DLD1 (cell line): Measurements from ENCODE around the gene UFC1.

ENCODE experiments used
- in situ Hi-C: cut with HindIII; loops from 2 replicates; pipeline ENCODE4 v1.10.0; 2017; ENCODE audit warnings: low sequenced_read_pairs

UFC1 gene

DNA sequence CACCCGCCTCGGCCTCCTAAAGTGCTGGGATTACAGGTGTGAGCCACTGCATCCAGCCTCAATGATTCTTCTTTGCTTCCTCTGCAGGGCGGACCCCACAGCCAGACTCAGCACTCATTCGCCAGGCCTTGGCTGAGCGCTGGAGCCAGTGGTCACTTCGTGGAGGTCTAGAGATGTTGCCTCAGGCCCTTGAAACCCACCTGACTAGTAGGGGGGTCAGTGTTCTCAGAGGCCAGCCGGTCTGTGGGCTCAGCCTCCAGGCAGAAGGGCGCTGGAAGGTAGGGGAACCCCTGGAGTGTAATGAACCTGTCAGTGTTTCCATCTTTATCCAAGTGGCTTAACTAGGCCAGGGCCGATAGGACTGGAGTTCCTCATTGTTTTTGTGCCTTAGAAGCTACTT lies 15.1 kb downstream of the UFC1 start:
- in situ Hi-C loops = no loop called here

DNA sequence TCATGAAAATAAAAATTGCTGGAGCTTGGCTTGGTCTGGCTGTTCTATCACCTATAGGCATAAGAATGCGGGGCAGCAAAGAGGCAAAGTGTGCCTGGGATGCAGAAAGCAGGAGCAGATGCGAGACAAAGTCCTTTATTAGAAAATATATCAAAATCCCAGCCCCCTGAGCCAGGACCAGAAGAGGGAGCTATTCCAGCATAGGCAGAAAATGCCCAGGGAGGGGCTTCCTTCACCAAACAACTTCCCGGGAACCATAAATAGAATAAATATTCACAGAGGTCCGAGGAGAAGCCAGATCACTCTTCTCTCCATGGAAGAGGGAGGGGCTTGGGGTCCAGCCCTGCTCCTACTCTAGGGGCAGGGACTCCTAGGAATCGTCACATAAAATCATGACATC lies 17.4 kb downstream of the UFC1 start:
- in situ Hi-C loops = no loop called here

DNA sequence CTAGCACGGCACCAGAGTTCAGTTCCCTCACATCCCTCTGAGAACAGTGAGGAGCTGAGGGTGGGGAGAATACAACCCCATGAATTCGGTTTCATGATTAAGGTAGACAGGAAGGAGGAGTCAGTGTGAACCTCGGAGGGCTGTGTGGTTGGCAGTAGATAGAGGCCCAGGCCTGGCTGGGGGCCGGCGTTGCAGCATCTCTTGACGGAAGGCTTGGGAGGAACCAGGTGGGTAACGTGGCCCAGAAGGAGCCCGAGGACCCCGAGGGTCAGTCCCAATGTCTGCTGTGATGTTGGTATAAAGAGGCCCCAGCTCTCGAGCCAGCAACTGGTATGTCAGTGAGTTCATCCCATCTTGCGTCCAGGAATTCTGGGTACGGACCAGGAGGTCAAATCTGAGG lies 17.9 kb downstream of the UFC1 start:
- in situ Hi-C loops = no loop called here

DNA sequence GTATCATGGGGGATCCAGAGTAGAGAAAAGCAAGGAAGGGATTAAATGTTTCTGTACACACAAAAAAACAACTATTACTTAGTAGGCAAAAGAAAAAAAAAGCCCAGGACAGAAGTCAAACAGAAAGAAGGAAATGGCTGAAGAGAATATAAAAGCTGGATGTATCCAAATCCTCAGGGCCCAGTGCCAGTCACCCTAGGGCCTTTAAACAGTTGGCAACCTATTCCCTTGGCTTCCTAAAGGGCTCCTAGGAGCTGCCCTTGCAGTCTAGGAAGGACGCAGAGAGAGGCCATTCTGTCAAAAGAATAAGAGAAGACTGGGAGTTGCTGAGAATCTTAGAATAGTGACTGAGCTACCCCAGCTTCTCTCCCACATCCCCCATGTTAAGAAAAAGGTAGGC lies 18.6 kb downstream of the UFC1 start:
- in situ Hi-C loops = no loop called here

DNA sequence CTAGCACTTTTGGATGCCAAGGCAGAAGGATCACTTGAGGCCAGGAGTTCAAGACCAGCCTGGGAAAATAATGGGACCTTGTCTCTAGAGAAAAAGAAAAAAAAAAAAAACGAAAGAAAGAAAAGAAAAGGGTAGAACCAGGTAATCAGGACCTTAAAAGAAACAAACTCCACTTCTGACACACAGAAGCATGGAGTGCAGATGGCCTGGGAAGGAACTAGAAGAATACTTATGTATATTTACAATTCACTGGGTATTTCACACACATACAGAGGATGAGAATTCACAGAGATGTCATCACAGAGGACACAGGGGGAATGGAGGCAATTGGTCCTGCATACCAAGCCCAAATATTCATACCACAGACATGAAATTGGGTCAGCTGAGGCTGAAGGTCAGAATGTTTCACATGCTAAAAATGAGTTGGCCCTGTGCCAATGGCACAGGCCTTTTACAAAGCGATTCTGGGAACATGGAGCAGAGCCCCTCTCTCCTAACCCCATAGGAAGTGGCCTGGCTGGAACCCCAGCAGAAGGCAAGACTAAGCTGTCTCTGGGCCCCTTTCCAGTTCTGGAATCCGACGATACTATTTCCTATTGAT lies 19.1 kb downstream of the UFC1 start:
- in situ Hi-C loops = no loop called here

DNA sequence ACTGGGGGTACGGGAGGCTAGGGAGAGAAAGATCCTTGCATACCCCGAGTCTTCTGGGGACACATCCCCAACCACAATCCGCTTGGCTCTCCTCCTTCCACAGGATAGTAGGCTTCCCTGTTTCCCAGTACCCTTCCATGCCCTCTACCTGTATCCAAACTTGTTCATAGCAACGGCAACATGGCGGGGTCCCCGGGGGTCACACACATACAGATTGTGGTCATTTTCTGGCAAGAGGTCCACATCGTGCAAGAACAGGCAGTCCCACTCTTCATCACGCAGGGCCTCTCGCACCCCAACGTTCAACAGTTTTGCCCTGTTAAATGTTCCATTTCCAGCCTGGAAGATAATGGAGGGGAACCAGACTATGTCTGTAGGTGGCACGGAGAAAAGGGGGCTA lies 19.9 kb downstream of the UFC1 start:
- in situ Hi-C loops = no loop called here

DNA sequence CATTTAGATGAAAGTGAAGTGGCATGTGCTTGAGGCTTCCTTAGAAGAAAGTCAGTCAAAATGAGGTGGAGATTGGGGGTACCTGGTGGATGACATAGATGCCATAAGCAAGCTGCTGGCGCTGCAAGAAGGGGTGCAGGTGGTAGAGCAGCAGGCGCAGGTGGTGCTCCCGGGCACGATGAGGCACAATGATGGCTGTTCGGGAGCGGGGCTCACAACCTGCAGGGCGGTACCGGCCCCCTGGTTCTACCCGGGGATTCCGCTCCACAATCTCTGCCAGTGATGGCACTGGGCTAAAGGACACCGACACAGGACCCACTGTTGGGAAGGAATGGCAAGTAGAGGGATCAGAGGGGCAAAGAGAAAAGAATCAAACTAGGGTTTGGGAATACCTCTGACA lies 21.1 kb downstream of the UFC1 start:
- in situ Hi-C loops = no loop called here

DNA sequence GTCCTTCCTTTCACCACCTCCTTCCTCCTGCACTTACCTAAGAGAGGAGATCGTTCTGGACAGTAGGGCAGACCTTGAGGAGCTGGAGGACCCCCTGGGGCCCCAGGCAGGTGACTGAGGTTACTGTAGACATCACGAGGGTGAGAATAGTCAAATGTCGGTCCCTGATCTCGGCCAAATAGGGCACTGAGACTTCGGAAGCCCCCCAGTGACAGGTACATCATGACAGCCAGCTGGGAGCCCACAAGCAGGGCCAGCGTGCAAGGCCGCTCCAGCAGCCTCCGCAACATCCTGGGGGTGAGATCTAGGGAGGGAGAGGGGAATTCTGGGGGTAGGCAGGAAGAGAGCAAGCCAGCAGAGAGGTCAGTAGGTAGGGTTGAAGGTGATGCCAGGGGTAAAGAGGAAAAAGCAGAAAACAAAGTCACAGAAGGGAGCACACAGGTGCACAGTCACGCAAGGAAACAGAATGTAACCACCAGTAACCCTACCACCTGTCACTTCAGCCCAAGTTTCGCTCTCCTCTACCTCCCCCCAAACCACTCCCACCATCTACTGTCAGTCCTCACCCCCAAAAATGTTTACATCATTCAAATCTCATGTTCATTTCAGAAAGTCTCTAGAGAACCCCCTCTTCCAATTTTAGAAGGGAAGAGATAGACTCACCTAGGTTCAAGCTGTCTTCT lies 22.1 kb downstream of the UFC1 start:
- in situ Hi-C loops = no loop called here

DNA sequence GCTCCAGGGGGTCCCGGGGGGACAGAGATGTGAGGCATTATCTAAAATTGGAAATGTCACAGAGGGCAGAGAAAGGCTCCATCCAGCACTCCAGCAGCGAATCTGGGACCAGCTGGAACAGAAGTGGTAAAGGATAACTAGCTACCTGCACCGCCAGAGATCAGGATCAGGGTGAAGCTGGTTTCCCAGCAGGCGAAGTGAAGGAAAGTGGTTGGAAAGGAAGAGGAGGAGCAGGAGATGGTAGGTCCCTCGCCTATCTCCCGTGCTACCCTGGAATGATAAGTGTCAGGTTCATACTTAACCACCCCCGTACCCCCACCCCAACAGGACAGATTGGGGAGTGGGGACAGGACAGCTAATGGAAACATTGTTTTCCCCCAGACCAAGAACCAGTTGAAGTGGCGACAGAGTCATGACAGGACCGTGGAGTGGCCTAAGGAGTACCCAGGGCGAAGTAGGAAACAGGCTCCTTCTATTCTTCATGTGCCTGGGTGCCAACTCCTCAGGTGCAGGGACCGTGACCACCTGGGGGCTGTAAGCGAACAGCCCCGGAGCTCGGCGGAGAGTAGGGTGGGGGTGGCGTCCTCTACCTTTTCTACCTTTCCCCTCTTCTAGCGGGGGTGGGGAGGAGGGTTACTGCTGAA lies 22.8 kb downstream of the UFC1 start:
- in situ Hi-C loops = no loop called here

DNA sequence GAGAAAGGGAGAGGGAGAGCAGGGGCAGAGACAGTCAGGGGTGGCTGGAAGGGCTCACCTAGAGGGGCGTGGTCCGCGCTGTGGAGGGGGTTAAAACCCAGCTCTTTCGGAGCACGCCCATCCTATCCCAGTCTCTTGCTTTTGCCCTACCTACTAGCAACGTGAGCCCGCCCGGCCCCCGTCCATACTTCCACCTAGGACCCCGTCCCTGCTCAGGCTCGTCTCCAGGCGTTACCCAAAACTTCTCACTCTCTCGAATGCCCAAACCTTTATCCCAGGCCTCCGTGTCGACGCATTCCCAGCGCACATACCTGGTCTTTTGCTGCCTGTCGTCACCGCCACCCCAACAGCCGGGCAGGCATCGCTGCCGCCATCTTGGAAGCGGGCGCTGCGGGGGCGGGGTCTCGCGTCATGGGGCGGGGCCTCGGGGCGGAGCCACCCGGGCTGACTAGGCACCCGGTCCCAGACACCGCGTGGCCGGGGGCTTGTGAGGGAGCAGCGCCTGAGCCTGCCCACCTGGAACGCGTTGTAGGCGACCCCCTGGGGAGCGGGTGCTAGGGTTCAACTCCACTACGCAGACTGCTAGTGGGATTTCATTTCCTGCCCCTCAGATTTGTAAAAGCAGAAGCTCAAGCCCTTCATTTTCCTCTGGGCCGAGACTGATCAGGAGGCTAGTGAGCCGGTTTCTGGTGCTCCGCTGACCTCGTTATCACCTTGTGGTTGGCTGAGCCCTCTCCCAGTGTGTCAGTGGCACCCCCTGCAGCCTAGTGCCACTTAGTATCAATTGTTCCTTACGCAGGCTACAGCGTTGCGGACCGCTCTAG lies 23.5 kb downstream of the UFC1 start, which contains the start of gene B4GALT3:
TSS of gene B4GALT3 (minus strand) at position 396 of the 824 bp plus-strand sequence. CDS start 1,447 bp downstream, outside the sequence.
- in situ Hi-C loops = no loop called here

DNA sequence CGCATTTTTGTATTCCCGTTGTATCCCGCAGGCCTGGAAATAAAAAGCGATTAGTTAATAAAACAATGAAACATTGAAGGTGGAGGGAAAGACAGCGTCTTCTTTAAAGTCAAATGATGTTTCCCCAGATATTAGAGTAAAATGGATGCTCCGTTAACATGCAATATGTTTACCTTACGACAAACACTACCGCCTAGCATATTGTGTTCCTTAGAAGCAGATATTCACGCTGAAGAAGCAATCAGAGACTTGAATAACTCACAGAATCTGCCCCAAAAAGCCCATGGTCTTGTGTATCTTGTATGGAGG lies 24.1 kb downstream of the UFC1 start:
- in situ Hi-C loops = no loop called here

DNA sequence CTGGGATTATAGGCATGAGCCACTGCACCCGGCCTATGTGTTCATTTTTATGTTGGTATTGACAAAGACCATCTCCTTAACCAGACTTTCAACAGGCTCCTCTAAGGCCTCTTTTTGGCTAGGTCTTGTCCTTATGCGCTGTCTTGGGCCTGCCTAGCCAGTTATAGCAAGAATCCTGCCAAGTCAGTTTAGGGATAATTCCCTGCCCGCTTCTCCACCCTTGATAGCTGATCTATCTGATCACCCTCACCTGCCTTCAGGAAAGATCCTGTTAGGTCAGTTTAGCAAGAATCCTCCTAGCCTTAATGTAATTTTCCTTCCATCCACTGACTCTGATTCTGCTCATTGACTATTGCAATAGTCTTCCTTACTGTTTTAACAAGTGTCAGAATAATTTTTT lies 25.9 kb downstream of the UFC1 start:
- in situ Hi-C loops = no loop called here

DNA sequence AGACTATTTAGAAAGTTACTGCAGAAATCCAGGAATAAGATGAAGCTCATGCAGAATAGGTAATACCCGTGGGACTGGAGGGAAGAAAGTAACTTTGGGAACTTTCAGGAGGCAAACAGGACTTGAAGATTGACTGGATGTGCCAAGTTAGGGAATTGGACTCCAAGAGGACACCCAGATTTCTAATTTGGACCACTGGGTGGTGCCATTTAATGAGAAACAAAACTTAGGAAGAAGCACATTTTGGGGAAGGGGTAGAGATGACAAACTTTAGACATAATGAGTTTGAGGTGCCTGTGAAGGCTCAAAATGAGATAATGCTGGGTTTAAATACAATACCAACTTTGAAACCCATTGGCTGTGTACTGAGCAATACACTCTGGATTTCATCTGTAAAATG lies 26.9 kb downstream of the UFC1 start:
- in situ Hi-C loops = no loop called here

DNA sequence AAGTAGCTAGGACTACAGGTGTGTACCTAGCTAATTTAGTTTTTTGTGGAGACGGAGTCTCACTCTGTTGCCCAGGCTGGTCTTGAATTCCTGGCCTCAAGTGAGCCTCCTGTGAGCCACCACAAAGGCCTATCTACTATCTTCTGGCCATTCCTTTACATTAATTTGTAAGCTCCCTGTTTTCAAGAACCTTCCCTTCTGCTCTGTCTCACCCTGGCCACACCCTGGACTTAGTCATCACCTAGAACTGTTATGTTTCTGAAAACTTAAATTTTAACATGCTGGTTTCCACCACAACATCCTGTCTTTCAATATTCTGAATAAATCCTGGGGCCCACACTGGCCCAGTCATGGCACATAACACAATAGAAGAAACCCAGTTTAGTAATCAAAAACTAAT lies 28.4 kb downstream of the UFC1 start:
- in situ Hi-C loops = no loop called here

DNA sequence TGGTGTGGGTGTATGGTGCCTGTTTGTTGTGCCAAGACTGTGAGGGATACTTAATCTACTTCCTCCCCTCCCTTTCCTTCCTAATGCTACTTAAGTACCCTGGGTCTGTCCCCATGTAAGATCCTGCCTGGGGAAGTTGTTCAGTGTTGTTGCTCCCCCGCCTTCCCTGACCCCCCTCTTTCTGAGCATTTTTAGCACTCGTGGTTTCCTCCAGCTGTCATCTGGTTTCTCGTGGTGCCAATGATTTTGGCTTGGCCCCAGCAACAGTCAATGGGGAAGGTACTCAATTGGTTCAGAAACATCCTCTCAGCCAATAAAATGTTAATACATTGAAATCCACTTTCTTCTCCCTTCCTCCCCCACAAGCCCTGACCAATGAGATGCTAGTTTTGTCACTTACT lies 31.5 kb downstream of the UFC1 start:
- in situ Hi-C loops = no loop called here

DNA sequence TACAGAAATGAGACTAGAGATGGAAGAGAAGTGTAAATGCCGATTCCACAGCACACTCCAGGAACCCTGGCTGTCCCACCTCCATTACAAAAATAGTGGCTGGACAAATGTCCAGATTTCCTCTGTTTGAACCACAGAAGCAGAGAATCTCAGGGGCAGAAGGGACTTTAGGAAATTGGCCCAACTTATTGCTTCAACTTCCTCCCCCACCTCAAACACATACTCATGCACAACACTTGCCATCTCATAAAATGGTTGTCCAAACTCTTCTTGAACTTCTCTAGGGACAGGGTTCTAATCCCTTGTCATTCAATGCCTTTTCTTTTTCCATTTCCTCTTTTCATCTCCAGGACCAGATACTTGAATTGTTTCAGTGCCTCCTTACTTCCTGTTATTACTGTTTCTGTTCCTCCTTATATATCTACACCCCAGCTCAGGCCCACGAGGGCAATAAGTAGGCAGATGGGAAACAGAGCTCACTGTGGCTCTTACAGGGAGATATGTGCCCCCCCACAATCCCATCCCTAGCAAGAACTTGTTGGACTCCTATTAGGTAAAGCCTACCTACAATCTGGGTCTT lies 32.0 kb downstream of the UFC1 start:
- in situ Hi-C loops = no loop called here

DNA sequence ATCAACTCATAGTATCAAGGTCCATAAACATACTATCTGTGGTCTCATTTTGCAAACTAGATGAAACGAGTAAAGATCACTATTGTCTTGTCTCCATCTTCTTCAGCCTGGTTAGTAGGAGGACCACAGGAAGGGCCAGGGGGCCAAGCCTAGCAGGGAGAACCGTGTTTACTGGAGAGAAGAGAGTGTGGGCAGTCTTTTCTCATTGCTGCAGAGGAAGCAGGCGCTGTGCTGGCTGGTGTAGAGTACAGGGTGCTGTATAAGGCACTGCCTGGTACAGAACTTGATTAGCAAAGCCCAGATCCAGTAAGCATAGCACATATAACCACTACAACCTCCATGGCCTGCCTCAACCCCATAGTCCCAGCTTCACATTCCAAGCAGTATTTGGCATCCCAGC lies 33.5 kb downstream of the UFC1 start:
- in situ Hi-C loops = no loop called here

DNA sequence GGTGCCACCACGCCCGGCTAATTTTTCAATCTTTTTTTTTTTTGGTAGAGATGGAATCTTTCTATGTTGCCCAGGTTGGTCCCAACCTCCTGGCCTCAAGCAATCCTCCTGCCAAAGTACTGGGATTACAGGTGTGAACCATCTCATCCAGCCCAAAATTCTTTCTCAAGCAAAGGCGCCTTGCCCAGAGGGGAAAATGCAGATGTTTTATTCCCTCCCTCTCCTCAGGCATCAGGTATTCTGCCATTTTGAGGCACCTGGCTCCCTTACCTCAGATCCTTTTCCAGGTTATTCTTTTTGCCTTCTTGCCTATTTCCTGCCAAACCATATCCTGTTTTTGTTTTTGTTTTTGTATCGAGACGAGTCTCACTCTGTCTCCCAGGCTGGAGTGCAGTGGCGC lies 34.6 kb downstream of the UFC1 start:
- in situ Hi-C loops = no loop called here

DNA sequence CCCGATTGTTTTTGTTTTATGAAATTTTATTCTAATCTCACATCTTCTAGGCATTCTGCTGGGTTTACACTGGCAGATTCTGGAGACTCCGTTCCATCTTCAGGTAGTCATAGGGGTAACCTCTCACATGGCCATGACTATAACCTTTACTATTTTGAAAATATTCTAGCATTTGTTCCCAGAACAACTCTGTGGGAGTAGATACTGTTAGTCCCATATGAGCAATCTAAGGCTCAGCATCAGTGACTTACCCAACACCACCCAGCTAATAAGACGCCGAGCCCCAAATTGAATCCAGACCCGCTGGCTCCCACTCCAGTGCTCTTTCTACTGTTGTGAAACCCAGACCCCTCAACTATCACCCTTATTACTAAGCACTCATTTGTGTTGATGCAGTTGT lies 35.3 kb downstream of the UFC1 start:
- in situ Hi-C loops = no loop called here

DNA sequence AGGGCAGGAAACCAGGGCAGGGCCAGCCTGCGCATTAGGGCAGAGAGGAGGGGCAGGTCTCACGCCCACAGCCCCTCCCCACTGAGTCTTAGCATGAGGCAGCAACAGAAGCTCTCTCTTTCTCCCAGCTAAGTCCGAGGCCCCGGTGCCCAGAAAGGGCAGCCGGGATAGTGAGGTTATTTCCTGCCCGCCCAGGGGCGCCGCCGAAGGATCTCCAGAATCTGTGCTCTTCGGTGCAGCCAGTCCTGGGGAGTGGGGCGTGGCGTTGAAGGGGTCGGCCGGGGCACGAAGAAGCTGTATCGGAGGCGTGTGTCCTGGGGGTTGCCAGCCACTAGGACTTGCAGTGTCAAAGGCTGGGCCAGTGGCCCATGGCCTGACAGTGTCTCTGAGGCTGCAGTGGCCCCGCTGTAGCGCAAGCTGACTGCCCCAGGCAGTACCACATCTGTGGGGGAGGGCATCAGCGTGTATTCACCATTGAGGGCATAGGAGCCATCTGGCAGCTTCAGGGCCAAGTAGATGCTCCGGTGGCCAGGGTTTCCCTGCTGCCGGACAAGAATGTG lies 37.3 kb downstream of the UFC1 start:
- in situ Hi-C loops = no loop called here

DNA sequence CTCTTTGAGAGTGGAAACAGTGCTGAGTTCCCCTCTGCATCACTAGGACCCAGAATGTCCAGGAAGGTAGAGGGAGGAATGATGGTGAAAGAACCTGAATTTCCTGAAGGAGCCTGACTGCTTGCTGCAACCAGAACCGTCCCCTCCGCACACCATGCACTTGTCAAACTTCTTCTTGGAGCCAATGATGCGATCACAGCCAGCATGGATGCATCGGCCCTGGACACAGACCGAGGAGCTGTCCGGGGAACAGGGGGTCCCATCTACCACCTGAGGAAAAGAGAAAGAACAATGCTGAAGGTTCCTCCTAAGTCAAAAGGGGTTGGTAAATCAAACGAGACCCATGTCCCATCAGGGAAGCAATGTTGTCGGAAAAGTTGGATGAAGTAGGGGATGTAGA lies 38.2 kb downstream of the UFC1 start:
- in situ Hi-C loops = no loop called here
